ENCODE measurements around the gene TBL1X. TPM values are rescaled to one million over a fixed set of nuclear protein-coding genes. Genes with fewer than 3 reads are reported as not detected.

Gene TBL1X
- total RNA-seq, 2 experiments from 2014 or later = 16.1 to 35.7 TPM

DNA sequence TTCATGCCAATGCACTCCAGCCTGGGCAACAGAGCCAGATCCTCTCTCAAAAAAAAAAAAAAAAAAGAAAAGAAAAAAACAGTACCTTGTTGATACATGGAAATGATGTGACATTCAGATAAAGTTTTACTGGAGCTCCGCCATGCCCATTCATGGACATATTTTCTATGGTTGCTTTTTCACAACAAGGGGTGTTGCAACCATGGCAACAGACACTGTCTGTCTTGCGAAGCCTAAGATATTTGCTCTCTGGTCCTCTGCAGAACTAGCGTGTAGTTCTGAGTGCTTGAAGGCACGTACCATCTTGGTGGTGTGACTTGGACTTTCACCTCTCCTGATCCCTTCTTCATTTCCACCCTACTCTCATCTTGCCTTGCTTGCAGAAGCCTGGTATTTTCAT is 53.2 kb downstream of the TBL1X start:
- no peak overlapping the region for H2AFZ ChIP-seq (ENCODE audit: low read length)
- no peak for TF ChIP-seq EZH2phosphoT487 (IDR thresholded peaks at IDR 0.05; ENCODE audit: borderline replicate concordance, low read depth, low read length)
- TF ChIP-seq, protein P1, sequence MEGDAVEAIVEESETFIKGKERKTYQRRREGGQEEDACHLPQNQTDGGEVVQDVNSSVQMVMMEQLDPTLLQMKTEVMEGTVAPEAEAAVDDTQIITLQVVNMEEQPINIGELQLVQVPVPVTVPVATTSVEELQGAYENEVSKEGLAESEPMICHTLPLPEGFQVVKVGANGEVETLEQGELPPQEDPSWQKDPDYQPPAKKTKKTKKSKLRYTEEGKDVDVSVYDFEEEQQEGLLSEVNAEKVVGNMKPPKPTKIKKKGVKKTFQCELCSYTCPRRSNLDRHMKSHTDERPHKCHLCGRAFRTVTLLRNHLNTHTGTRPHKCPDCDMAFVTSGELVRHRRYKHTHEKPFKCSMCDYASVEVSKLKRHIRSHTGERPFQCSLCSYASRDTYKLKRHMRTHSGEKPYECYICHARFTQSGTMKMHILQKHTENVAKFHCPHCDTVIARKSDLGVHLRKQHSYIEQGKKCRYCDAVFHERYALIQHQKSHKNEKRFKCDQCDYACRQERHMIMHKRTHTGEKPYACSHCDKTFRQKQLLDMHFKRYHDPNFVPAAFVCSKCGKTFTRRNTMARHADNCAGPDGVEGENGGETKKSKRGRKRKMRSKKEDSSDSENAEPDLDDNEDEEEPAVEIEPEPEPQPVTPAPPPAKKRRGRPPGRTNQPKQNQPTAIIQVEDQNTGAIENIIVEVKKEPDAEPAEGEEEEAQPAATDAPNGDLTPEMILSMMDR (conservative IDR thresholded peaks at IDR 0.05; ENCODE audit: low read length) = no peak
- no peak overlapping the region for H3K4me3 ChIP-seq (ENCODE audit: low read depth, low read length, poor library complexity, severe bottlenecking)
- H3K4me2 ChIP-seq (ENCODE audit: low read length) = no peak overlapping the region
- H3K9me2 ChIP-seq (ENCODE audit: insufficient read depth, low read length) = no peaks in the 10 kb centered on the region
- intact Hi-C loops (cut with micrococcal nuclease; ENCODE audit: unreplicated experiment) = no loop called here
- POLR2A ChIA-PET = no interaction called here
- no peaks in the 10 kb centered on the region for H3K36me3 ChIP-seq (ENCODE audit: insufficient read depth, low read length)
- no peaks in the 10 kb centered on the region for H3K79me2 ChIP-seq (ENCODE audit: insufficient read depth, low read depth, low read length)
- peaks cover 11% of the 10 kb centered on the region for H3K4me1 ChIP-seq (ENCODE audit: insufficient read depth, low read length, poor library complexity, severe bottlenecking)
- CTCF ChIA-PET (ENCODE audit: unreplicated experiment) = no interaction called here
- no peaks in the 10 kb centered on the region for H4K20me1 ChIP-seq (ENCODE audit: insufficient read depth, low read length)
- no peaks in the 10 kb centered on the region for H3K9me3 ChIP-seq (ENCODE audit: low read length)
- BruUV-seq (replicated peaks) = no TSS peak
- no peak overlapping the region for H3K27ac ChIP-seq (ENCODE audit: low read depth, low read length, poor library complexity, severe bottlenecking)
- DNase-seq (ENCODE audit: low spot score) = no peak

GRCh38 chrX:9518889-9519288 is 54.0 kb downstream of the TBL1X start:
- Histone ChIP-seq H3K36me3 (ENCODE audit: insufficient read depth, low read length) (no peaks in the 10 kb centered on the region), H4K20me1 (ENCODE audit: insufficient read depth, low read length) (no peaks in the 10 kb centered on the region), H2AFZ (ENCODE audit: low read length) (no peak overlapping the region), H3K4me2 (ENCODE audit: low read length) (no peak overlapping the region), H3K4me1 (ENCODE audit: insufficient read depth, low read length, poor library complexity, severe bottlenecking) (peaks cover 11% of the 10 kb centered on the region), H3K27ac (ENCODE audit: low read depth, low read length, poor library complexity, severe bottlenecking) (no peak overlapping the region), H3K79me2 (ENCODE audit: insufficient read depth, low read depth, low read length) (no peaks in the 10 kb centered on the region), H3K4me3 (ENCODE audit: low read depth, low read length, poor library complexity, severe bottlenecking) (no peak overlapping the region), H3K9me2 (ENCODE audit: insufficient read depth, low read length) (no peaks in the 10 kb centered on the region), H3K9me3 (ENCODE audit: low read length) (no peaks in the 10 kb centered on the region)
- ChIA-PET POLR2A (no interaction called here), CTCF (ENCODE audit: unreplicated experiment) (no interaction called here)
- no peak for TF ChIP-seq EZH2phosphoT487 (IDR thresholded peaks at IDR 0.05; ENCODE audit: borderline replicate concordance, low read depth, low read length)
- TF ChIP-seq, protein P1 (conservative IDR thresholded peaks at IDR 0.05; ENCODE audit: low read length) = no peak
- DNase-seq (ENCODE audit: low spot score) = no peak
- intact Hi-C loops (cut with micrococcal nuclease; ENCODE audit: unreplicated experiment) = no loop called here
- no TSS peak for BruUV-seq (replicated peaks)

DNA sequence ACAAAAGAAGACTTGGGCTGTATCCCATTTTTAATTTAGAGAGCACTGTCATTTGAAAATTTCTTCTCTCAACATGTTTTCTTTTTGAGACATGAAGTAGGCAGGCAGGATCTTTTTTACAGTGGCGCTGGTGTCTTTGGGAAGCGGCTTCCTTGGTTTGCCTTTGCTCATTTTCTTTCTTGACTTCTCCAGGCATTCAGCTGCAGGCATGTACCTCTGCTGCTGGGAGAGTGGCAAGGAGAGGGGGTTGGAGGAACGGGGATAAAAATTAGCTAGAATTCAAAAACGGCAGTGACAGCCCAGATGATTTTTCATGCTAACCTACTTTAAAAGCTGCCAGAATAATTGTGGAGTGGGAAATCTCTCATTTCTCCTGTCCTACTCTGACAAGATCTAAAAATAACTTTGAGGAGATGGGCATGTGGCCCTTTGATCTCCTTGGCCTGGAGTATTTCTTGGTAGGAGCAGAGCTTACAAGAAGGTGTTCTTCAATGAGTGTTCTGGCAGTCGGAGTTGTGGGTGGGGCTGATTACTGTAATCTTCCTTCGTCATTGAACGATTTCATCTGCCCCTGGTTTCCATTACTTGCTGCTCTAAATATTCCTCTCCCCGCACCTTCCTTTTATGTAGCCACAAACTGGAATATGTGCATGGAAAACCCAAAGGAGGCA is 54.8 kb downstream of the TBL1X start:
- no peaks in the 10 kb centered on the region for H3K79me2 ChIP-seq (ENCODE audit: insufficient read depth, low read depth, low read length)
- CTCF ChIA-PET (ENCODE audit: unreplicated experiment) = no interaction called here
- intact Hi-C loops (cut with micrococcal nuclease; ENCODE audit: unreplicated experiment) = no loop called here

More for the DNA sequence above, 54.8 kb downstream of the TBL1X start:
- peaks cover 11% of the 10 kb centered on the region for H3K4me1 ChIP-seq (ENCODE audit: insufficient read depth, low read length, poor library complexity, severe bottlenecking)
- POLR2A ChIA-PET = no interaction called here
- H3K9me2 ChIP-seq (ENCODE audit: insufficient read depth, low read length) = no peaks in the 10 kb centered on the region
- H3K9me3 ChIP-seq (ENCODE audit: low read length) = no peaks in the 10 kb centered on the region
- H3K27ac ChIP-seq (ENCODE audit: low read depth, low read length, poor library complexity, severe bottlenecking) = no peak overlapping the region
- no peak overlapping the region for H3K4me2 ChIP-seq (ENCODE audit: low read length)
- H4K20me1 ChIP-seq (ENCODE audit: insufficient read depth, low read length) = no peaks in the 10 kb centered on the region
- no peaks in the 10 kb centered on the region for H3K36me3 ChIP-seq (ENCODE audit: insufficient read depth, low read length)
- TF ChIP-seq, protein P1 (conservative IDR thresholded peaks at IDR 0.05; ENCODE audit: low read length) = no peak
- TF ChIP-seq EZH2phosphoT487 (IDR thresholded peaks at IDR 0.05; ENCODE audit: borderline replicate concordance, low read depth, low read length) = no peak
- H3K4me3 ChIP-seq (ENCODE audit: low read depth, low read length, poor library complexity, severe bottlenecking) = no peak overlapping the region
- H2AFZ ChIP-seq (ENCODE audit: low read length) = no peak overlapping the region
- no TSS peak for BruUV-seq (replicated peaks)
- DNase-seq (ENCODE audit: low spot score) = no peak

All from OCI-LY7 (cell line).